Osteocyte (in vitro differentiated cells): ENCODE data around the gene DYNLT4. TPM values are rescaled to one million over a fixed set of nuclear protein-coding genes. Genes with fewer than 3 reads are reported as not detected.
A peak's percentile ranks its signal among the peaks of the same experiment; 100 is the strongest.

Experiments
- DNase-seq: peaks from one replicate; pipeline ENCODE4 v3.0.0; 2021; ENCODE audit warnings: mixed read lengths; ENCODE audit not compliant: unreplicated experiment; ENCODE audit errors: extremely low spot score
- H3K27ac Mint-ChIP-seq: one replicate; pipeline ENCODE4 v1.8.0; 2021; ENCODE audit warnings: mild to moderate bottlenecking, mixed read lengths; ENCODE audit not compliant: unreplicated experiment
- H3K27me3 Mint-ChIP-seq: one replicate; pipeline ENCODE4 v1.8.0; 2021; ENCODE audit warnings: mixed read lengths; ENCODE audit not compliant: unreplicated experiment
- H3K36me3 Mint-ChIP-seq: one replicate; pipeline ENCODE4 v1.8.0; 2021; ENCODE audit warnings: mixed read lengths; ENCODE audit not compliant: unreplicated experiment
- H3K4me1 Mint-ChIP-seq: one replicate; pipeline ENCODE4 v1.8.0; 2021; ENCODE audit warnings: mixed read lengths; ENCODE audit not compliant: unreplicated experiment
- H3K4me3 Mint-ChIP-seq: one replicate; pipeline ENCODE4 v1.8.0; 2021; ENCODE audit warnings: mild to moderate bottlenecking, moderate library complexity, mixed read lengths; ENCODE audit not compliant: unreplicated experiment
- H3K9me3 Mint-ChIP-seq: one replicate; pipeline ENCODE4 v1.8.0; 2021; ENCODE audit warnings: mixed read lengths; ENCODE audit not compliant: unreplicated experiment
- total RNA-seq: library from RNA; stranded (reverse); gene quantifications from 2 replicates; pipeline ENCODE4 v1.2.1, GENCODE V29; 2021
- TF ChIP-seq, protein P1 (sequence below): fragments of 200-600 bp; sonication (generic); IDR thresholded peaks from 2 replicates; pipeline ENCODE4 v1.5.0; 2021; ENCODE audit warnings: antibody characterized with exemption, mild to moderate bottlenecking, moderate library complexity

DYNLT4 gene
- total RNA-seq, 1 donor from 2014 or later, result 0.48 TPM

DNA sequence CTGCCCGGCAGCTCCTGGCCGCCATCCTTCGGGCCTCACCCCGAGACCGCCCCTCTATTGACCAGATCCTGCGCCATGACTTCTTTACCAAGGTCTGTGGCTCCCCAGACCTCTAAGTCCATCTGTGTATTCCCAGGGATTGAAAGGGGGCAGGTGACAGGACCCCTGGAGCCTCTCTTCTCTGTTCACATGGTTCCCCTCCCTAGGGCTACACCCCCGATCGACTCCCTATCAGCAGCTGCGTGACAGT, 4.2 kb downstream of the DYNLT4 start:
- peaks cover 46% of the 10 kb centered on the region for H3K4me1 Mint-ChIP-seq
- no peak for DNase-seq
- H3K36me3 Mint-ChIP-seq, result peaks cover 24% of the 10 kb centered on the region
- no peaks in the 10 kb centered on the region for H3K9me3 Mint-ChIP-seq
- peak overlapping the region; percentile 76 for H3K27ac Mint-ChIP-seq
- H3K4me3 Mint-ChIP-seq, result peak overlapping the region; percentile 96
- TF ChIP-seq, protein P1, sequence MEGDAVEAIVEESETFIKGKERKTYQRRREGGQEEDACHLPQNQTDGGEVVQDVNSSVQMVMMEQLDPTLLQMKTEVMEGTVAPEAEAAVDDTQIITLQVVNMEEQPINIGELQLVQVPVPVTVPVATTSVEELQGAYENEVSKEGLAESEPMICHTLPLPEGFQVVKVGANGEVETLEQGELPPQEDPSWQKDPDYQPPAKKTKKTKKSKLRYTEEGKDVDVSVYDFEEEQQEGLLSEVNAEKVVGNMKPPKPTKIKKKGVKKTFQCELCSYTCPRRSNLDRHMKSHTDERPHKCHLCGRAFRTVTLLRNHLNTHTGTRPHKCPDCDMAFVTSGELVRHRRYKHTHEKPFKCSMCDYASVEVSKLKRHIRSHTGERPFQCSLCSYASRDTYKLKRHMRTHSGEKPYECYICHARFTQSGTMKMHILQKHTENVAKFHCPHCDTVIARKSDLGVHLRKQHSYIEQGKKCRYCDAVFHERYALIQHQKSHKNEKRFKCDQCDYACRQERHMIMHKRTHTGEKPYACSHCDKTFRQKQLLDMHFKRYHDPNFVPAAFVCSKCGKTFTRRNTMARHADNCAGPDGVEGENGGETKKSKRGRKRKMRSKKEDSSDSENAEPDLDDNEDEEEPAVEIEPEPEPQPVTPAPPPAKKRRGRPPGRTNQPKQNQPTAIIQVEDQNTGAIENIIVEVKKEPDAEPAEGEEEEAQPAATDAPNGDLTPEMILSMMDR, result no peak
- no peaks in the 10 kb centered on the region for H3K27me3 Mint-ChIP-seq

DNA sequence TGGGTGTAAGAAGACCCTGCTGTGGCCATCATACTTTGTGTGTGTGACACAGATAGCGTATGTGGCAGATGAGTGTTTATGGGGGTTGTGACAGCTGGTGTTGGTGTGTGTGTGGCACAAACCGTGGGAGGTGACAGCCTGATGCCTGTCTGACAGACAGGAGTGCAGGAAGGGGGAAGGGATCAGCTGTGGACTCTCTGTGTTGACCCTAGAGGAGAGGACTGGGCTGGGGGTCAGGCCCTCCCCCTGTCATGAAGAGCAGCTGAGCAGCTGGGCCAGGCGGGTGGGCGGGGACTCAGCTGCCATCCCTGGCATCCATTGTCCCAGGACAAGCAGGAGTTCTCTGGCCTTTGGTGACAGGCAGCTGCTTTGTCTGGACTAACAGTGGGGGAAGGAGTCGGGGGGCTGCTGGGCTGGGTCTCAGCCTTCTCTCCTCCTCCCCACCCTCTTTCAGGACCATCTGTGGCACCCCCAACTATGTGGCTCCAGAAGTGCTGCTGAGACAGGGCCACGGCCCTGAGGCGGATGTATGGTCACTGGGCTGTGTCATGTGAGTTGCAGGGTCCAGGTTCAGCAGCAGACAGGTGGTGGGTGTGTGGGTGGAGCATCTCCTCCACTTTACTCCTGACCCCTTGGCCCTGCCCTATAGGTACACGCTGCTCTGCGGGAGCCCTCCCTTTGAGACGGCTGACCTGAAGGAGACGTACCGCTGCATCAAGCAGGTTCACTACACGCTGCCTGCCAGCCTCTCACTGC, 4.7 kb downstream of the DYNLT4 start:
- H3K36me3 Mint-ChIP-seq, result peaks cover 24% of the 10 kb centered on the region
- H3K27ac Mint-ChIP-seq, result peak overlapping the region; percentile 76
- DNase-seq, result no peak
- peak overlapping the region; percentile 96 for H3K4me3 Mint-ChIP-seq
- H3K9me3 Mint-ChIP-seq, result no peaks in the 10 kb centered on the region
- TF ChIP-seq, protein P1, result no peak
- peaks cover 41% of the 10 kb centered on the region for H3K4me1 Mint-ChIP-seq
- no peaks in the 10 kb centered on the region for H3K27me3 Mint-ChIP-seq

DNA sequence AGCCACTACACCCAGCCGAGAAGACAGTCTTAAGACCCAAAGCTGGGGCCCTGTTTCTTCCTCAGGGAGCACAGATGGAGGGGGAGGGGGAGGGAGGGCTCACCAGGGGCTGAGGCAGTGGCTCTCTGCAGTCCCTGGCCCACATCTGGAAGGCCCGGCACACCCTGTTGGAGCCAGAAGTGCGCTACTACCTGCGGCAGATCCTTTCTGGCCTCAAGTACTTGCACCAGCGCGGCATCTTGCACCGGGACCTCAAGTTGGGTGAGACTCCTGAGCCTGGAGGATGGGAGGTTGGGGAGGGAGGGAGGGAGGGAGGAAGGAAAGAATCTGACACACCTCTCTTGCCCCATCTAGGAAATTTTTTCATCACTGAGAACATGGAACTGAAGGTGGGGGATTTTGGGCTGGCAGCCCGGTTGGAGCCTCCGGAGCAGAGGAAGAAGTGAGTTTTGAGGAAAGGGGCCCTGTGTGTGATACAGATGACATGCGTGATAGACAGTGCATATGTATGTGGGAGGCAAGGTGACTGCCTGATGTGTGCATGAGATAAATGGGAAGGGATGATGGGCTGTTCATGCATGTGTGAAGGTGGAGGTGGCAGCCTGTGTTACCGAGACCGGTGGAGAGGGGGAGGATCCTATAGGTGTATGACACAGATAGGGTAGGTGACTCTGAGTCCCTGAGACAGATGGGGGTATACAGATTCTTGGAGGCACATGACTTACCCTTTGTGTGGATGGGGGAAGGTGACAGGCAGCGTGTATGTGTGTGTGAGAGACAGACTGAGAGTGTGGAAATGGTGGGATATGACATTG, 5.5 kb downstream of the DYNLT4 start:
- Mint-ChIP-seq H3K27ac (peak overlapping the region; percentile 87), H3K4me3 (peak overlapping the region; percentile 96)
- TF ChIP-seq, protein P1, result no peak

DNA sequence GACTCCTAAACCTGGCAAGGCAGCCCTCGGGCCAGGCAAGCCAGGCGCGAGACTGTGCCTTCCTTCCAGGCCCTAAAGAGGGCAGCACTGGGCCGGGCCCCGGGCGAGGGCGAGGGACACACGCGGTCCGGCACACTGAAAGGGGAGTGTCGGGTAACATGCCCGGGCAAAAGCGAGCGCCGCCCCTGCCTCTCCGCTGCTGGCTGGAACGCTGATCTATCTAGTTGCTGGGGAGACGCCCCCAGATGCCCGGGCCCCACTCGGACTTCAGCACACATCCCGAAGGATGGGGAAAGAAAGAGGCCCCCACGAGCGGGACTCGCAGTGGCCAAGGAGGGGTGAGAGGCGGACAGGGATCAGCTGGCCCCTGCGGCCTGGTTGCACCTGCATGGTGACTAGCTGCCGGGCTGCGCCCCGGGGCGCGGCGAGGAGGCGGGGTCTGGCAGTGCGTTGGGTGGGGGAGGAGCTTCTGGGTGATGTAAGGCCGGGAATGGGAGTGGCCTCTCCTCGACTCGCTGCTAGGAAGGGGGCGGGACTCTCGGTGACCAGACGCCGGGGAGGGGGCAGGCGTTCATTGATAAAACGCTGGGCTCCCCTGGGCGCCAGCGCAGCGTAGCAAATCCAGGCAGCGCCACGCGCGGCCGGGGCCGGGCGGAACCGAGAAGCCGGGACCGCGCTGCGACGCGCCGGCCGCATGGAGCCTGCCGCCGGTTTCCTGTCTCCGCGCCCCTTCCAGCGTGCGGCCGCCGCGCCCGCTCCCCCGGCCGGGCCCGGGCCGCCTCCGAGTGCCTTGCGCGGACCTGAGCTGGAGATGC, 7.2 kb downstream of the DYNLT4 start, which contains the start of gene PLK3:
Gene PLK3 (plus strand): TSS at position 608 of the 815 bp plus-strand sequence. CDS start 87 bp downstream, at position 695.
- TF ChIP-seq, protein P1, result peak; percentile 94
- Mint-ChIP-seq H3K36me3 (peaks cover 19% of the 10 kb centered on the region), H3K4me3 (peak within 1 kb of the TSS; percentile 96), H3K27ac (peak within 1 kb of the TSS; percentile 98), H3K9me3 (no peaks in the 10 kb centered on the region), H3K27me3 (no peaks in the 10 kb centered on the region), H3K4me1 (peaks cover 26% of the 10 kb centered on the region)
- peak; percentile 99 for DNase-seq

More for the DNA sequence above, 5.5 kb downstream of the DYNLT4 start:
- H3K9me3 Mint-ChIP-seq, result no peaks in the 10 kb centered on the region
- no peaks in the 10 kb centered on the region for H3K27me3 Mint-ChIP-seq
- H3K4me1 Mint-ChIP-seq, result peaks cover 33% of the 10 kb centered on the region
- peaks cover 22% of the 10 kb centered on the region for H3K36me3 Mint-ChIP-seq
- DNase-seq, result no peak
